ENCODE results near the gene EPB41L5. TPM values are rescaled to one million over a fixed set of nuclear protein-coding genes. Genes with fewer than 3 reads are reported as not detected.

Gene EPB41L5
- total and polyA plus RNA-seq, 7 donors: 8.2 to 24.3 (median 16.9) TPM

GRCh38 chr2:120109186-120110061, 96.5 kb downstream of the EPB41L5 start:
- H3K36me3 ChIP-seq: peaks cover 0 to 7% (median 0%) of the 10 kb centered on the region in 4 donors
- H3K9me3 ChIP-seq: no peaks in the 10 kb centered on the region
- no peak for DNase-seq
- TF ChIP-seq POLR2AphosphoS5 (IDR thresholded peaks at IDR 0.05): no peak
- TF ChIP-seq POLR2A (IDR thresholded peaks at IDR 0.05): no peak
- TF ChIP-seq EP300 (IDR thresholded peaks at IDR 0.05): no peak
- no peak for TF ChIP-seq CTCF (IDR thresholded peaks at IDR 0.05)
- H3K27ac ChIP-seq: no peak overlapping the region
- peaks cover 0 to 19% (median 15%) of the 10 kb centered on the region in 4 donors for H3K4me1 ChIP-seq
- H3K27me3 ChIP-seq: no peaks in the 10 kb centered on the region
- H3K4me3 ChIP-seq: no peak overlapping the region
- intact Hi-C loops (cut with DNase I): no loop called here
- 70 to 75% methylated on average over 3 of the region's 3 CpGs for WGBS, 2 donors

- Histone ChIP-seq H3K9me3 (no peaks in the 10 kb centered on the region), H3K27me3 (no peaks in the 10 kb centered on the region), H3K4me3 (no peak overlapping the region), H3K36me3 (peaks cover 0 to under 1% (median 0%) of the 10 kb centered on the region in 4 donors), H3K4me1 (peaks cover 0 to 19% (median 15%) of the 10 kb centered on the region in 4 donors), H3K27ac (no peak overlapping the region)
- intact Hi-C loops (cut with DNase I): no loop called here
- no peak for TF ChIP-seq EP300 (IDR thresholded peaks at IDR 0.05)
- TF ChIP-seq POLR2A (IDR thresholded peaks at IDR 0.05): no peak
- TF ChIP-seq CTCF (IDR thresholded peaks at IDR 0.05): no peak
- no peak for TF ChIP-seq POLR2AphosphoS5 (IDR thresholded peaks at IDR 0.05)
- no peak for DNase-seq
- 92 to 95% methylated on average over 3 of the region's 3 CpGs for WGBS, 2 donors
Observed at GRCh38 chr2:120110062-120110362, 97.1 kb downstream of the EPB41L5 start.

- TF ChIP-seq POLR2AphosphoS5 (IDR thresholded peaks at IDR 0.05): no peak
- H3K4me1 ChIP-seq: peaks cover 0 to 19% (median 15%) of the 10 kb centered on the region in 4 donors
- WGBS, 2 donors: 87 to 88% methylated on average over 6 of the region's 6 CpGs
- intact Hi-C loops (cut with DNase I): no loop called here
- no peak overlapping the region for H3K27ac ChIP-seq
- no peak overlapping the region for H3K4me3 ChIP-seq
- H3K9me3 ChIP-seq: no peaks in the 10 kb centered on the region
- no peak for DNase-seq
- H3K27me3 ChIP-seq: no peaks in the 10 kb centered on the region
- H3K36me3 ChIP-seq: no peaks in the 10 kb centered on the region
Observed at GRCh38 chr2:120110507-120110906, 97.6 kb downstream of the EPB41L5 start.

- H3K27ac ChIP-seq: no peak overlapping the region
- no peaks in the 10 kb centered on the region for H3K27me3 ChIP-seq
- TF ChIP-seq POLR2A (IDR thresholded peaks at IDR 0.05): no peak
- no peak for TF ChIP-seq EP300 (IDR thresholded peaks at IDR 0.05)
- TF ChIP-seq CTCF (IDR thresholded peaks at IDR 0.05): no peak
- TF ChIP-seq POLR2AphosphoS5 (IDR thresholded peaks at IDR 0.05): no peak
- H3K4me3 ChIP-seq: no peak overlapping the region
- H3K36me3 ChIP-seq: no peaks in the 10 kb centered on the region
- intact Hi-C loops (cut with DNase I): no loop called here
- 80 to 93% methylated on average over 5 of the region's 5 CpGs for WGBS, 2 donors
- no peak for DNase-seq
- H3K4me1 ChIP-seq: peaks cover 0 to 19% (median 15%) of the 10 kb centered on the region in 4 donors
- no peaks in the 10 kb centered on the region for H3K9me3 ChIP-seq
Observed at GRCh38 chr2:120111193-120111592, 98.3 kb downstream of the EPB41L5 start.

GRCh38 chr2:120118018-120118417, 105.1 kb downstream of the EPB41L5 start:
- H3K4me1 ChIP-seq: no peaks in the 10 kb centered on the region
- no peaks in the 10 kb centered on the region for H3K9me3 ChIP-seq
- no peak overlapping the region for H3K4me3 ChIP-seq
- no peak for TF ChIP-seq POLR2A (IDR thresholded peaks at IDR 0.05)
- TF ChIP-seq EP300 (IDR thresholded peaks at IDR 0.05): no peak
- no peak for TF ChIP-seq POLR2AphosphoS5 (IDR thresholded peaks at IDR 0.05)
- no peak for TF ChIP-seq CTCF (IDR thresholded peaks at IDR 0.05)
- DNase-seq: no peak
- no peaks in the 10 kb centered on the region for H3K27me3 ChIP-seq
- WGBS, 2 donors: 89 to 91% methylated on average over 3 of the region's 3 CpGs
- H3K27ac ChIP-seq: no peak overlapping the region
- no peaks in the 10 kb centered on the region for H3K36me3 ChIP-seq
- intact Hi-C loops (cut with DNase I): no loop called here

Measured in sigmoid colon (tissue), 7 donors.